Calu3 (cell line): Measurements from ENCODE around the gene EHMT1. TPM values are rescaled to one million over a fixed set of nuclear protein-coding genes. Genes with fewer than 3 reads are reported as not detected.
"Not testable (repeated sequence)": the region's sequence is repeated elsewhere in the genome, so short reads cannot be mapped to it uniquely, and the experiment has no call there.

Experiments used
- BruUV-seq: library from RNA; stranded (reverse); fragments of 400-500 nt; replicated peaks from 2 replicates; lab custom pipeline; 2021; lab: Mats Ljungman, UMichigan
- CTCF ChIA-PET: fragments of 300-600 bp; sonication (Branson Sonifier 250); formaldehyde crosslinking; loops from one replicate; lab custom pipeline; 2022; ENCODE audit warnings: antibody characterized with exemption; lab: Charles Lee
- DNase-seq: peaks from one replicate; pipeline ENCODE4 v3.0.0; 2022
- H3K27ac Mint-ChIP-seq: one replicate; pipeline ENCODE4 v1.8.0; 2022; ENCODE audit warnings: mixed read lengths; ENCODE audit not compliant: unreplicated experiment
- H3K27me3 Mint-ChIP-seq: one replicate; pipeline ENCODE4 v1.8.0; 2022; ENCODE audit warnings: mixed read lengths; ENCODE audit not compliant: unreplicated experiment
- H3K36me3 Mint-ChIP-seq: one replicate; pipeline ENCODE4 v1.8.0; 2022; ENCODE audit warnings: mild to moderate bottlenecking, moderate library complexity, mixed read lengths; ENCODE audit not compliant: insufficient read depth, unreplicated experiment
- H3K4me1 Mint-ChIP-seq: one replicate; pipeline ENCODE4 v1.8.0; 2022; ENCODE audit warnings: mild to moderate bottlenecking, low read depth, mixed read lengths; ENCODE audit not compliant: unreplicated experiment
- H3K4me3 Mint-ChIP-seq: one replicate; pipeline ENCODE4 v1.8.0; 2022; ENCODE audit warnings: mild to moderate bottlenecking, low read depth, moderate library complexity, mixed read lengths; ENCODE audit not compliant: unreplicated experiment
- H3K9me3 Mint-ChIP-seq: one replicate; pipeline ENCODE4 v1.8.0; 2022; ENCODE audit warnings: low read depth, mixed read lengths; ENCODE audit not compliant: unreplicated experiment
- CTCF ChIP-seq: fragments of 200-600 bp; IDR thresholded peaks from one replicate; pipeline ENCODE4 v1.8.0; 2022; ENCODE audit warnings: antibody characterized with exemption; ENCODE audit not compliant: unreplicated experiment
- intact Hi-C: fragments of 100-400 bp; cut with micrococcal nuclease; formaldehyde crosslinking; loops from one replicate; pipeline ENCODE4 v1.10.0; 2022; ENCODE audit not compliant: unreplicated experiment
- total RNA-seq: library from RNA; stranded (reverse); gene quantifications from 2 replicates; pipeline ENCODE4 v1.2.3, GENCODE V29; 2022

Gene EHMT1
- total RNA-seq, 1 experiment from 2014 or later: 56.0 TPM

DNA sequence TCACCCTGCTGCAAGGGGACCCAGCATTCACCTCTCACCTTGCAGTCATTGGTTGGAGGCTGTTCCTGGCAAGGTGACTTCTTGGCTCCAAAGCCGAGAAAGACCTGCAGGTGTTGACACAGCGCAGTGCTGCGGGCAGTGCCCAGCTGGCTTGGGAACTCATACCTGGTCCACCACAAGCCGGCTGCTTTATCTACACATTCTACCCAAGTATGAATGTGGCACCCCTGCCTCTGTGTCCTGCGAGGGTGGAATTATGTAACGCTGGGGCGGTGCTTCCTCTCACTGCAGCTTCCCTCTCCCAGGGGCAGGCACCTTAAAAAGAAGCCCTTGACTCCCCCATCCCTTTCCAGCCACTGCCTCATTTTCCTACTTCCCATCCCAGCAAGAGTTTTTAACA, 26.0 kb upstream of the EHMT1 start:
- CTCF ChIA-PET: no interaction called here
- no TSS peak for BruUV-seq
- intact Hi-C loops: no loop called here
- peaks cover 5% of the 10 kb centered on the region for H3K4me1 Mint-ChIP-seq
- peaks cover 28% of the 10 kb centered on the region for H3K36me3 Mint-ChIP-seq
- H3K27me3 Mint-ChIP-seq: no peaks in the 10 kb centered on the region
- no peak for TF ChIP-seq CTCF
- no peak overlapping the region for H3K27ac Mint-ChIP-seq
- no peaks in the 10 kb centered on the region for H3K9me3 Mint-ChIP-seq
- no peak for DNase-seq
- no peak overlapping the region for H3K4me3 Mint-ChIP-seq

GRCh38 chr9:137593176-137593575, 25.6 kb upstream of the EHMT1 start:
- no TSS peak for BruUV-seq
- Mint-ChIP-seq H3K27me3 (no peaks in the 10 kb centered on the region), H3K27ac (no peak overlapping the region), H3K4me3 (no peak overlapping the region), H3K9me3 (no peaks in the 10 kb centered on the region), H3K4me1 (peaks cover 4% of the 10 kb centered on the region), H3K36me3 (peaks cover 24% of the 10 kb centered on the region)
- DNase-seq: no peak
- no peak for TF ChIP-seq CTCF
- CTCF ChIA-PET: no interaction called here
- intact Hi-C loops: no loop called here

GRCh38 chr9:137596577-137596976, 22.2 kb upstream of the EHMT1 start:
- DNase-seq, H3K27me3 Mint-ChIP-seq, CTCF ChIA-PET, BruUV-seq, H3K4me3 Mint-ChIP-seq, intact Hi-C loops, H3K36me3 Mint-ChIP-seq, H3K27ac Mint-ChIP-seq, H3K9me3 Mint-ChIP-seq: not testable (repeated sequence)
- H3K4me1 Mint-ChIP-seq: peaks cover 11% of the 10 kb centered on the region

GRCh38 chr9:137598943-137599342, 19.9 kb upstream of the EHMT1 start:
- intact Hi-C loops: no loop called here
- H3K27ac Mint-ChIP-seq: no peak overlapping the region
- H3K4me3 Mint-ChIP-seq: no peak overlapping the region
- H3K36me3 Mint-ChIP-seq: peaks cover 10% of the 10 kb centered on the region
- no TSS peak for BruUV-seq
- H3K27me3 Mint-ChIP-seq: no peaks in the 10 kb centered on the region
- DNase-seq: no peak
- no peak for TF ChIP-seq CTCF
- H3K9me3 Mint-ChIP-seq: no peaks in the 10 kb centered on the region
- H3K4me1 Mint-ChIP-seq: peaks cover 20% of the 10 kb centered on the region
- CTCF ChIA-PET: no interaction called here

DNA sequence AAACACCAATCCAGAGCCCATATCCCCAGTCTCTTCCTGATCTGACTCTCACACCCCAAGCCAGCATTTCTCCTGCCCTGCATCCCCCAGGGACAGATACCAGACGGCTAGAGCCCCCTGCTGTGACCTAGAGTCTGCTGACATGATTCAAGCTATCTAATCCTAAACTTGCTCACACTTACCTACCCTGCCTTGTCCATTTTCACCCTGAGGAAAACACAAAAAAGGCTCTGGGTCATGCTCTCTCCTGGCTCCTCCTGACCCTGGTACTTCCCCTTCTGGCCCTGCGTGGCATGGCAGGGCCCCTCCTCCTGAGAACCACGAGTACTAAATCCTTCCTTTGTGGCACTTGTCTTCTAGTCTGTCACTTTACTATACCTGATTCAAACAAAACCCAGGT, 16.1 kb upstream of the EHMT1 start:
- peaks cover 20% of the 10 kb centered on the region for H3K4me1 Mint-ChIP-seq
- H3K27me3 Mint-ChIP-seq: no peaks in the 10 kb centered on the region
- no peak overlapping the region for H3K27ac Mint-ChIP-seq
- TF ChIP-seq CTCF: no peak
- CTCF ChIA-PET: no interaction called here
- peaks cover 23% of the 10 kb centered on the region for H3K36me3 Mint-ChIP-seq
- DNase-seq: no peak
- no peaks in the 10 kb centered on the region for H3K9me3 Mint-ChIP-seq
- no TSS peak for BruUV-seq
- H3K4me3 Mint-ChIP-seq: no peak overlapping the region
- intact Hi-C loops: no loop called here
